ENCODE measurements around the gene REXO4. TPM values are rescaled to one million over a fixed set of nuclear protein-coding genes. Genes with fewer than 3 reads are reported as not detected.

The REXO4 gene
- total and polyA plus RNA-seq, 2 of the 4 experiments (the other 2 are of a cell fraction), result 16.1 to 21.8 TPM

DNA sequence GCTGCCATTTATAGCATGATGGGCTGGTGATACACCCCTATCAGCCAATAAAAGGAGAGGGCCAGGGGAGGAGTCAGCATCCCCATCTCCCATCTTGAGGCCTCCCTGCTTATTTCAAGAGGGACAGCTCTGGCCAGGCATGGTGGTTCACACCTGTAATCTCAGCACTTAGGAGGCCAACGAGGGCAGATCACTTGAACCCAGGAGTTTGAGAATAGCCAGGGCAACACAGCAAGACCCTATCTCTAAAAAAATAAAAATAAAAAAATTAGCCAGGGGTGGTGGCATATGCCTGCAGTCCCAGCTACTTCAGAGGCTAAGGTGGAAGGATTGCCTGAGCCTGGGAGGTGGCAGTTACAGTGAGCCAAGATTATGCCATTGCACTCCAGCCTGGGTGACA, 9.8 kb downstream of the REXO4 start:
- no peak overlapping the region for H3K18ac ChIP-seq (ENCODE audit: low read depth, low read length)
- H3K27ac ChIP-seq (ENCODE audit: insufficient read depth, low read length), result no peak overlapping the region
- CTCF ChIA-PET, result no interaction called here
- H3K9me1 ChIP-seq (ENCODE audit: insufficient read depth, low read length), result no peaks in the 10 kb centered on the region
- peaks cover 55% of the 10 kb centered on the region for H3K36me3 ChIP-seq (ENCODE audit: control insufficient read depth, insufficient read depth, low read length)
- no peak overlapping the region for H3K4me3 ChIP-seq (ENCODE audit: insufficient read depth, low read depth, low read length)
- peaks cover 0 to 31% of the 10 kb centered on the region in 2 experiments; a peak in 2 of 4 replicates for H3K79me1 ChIP-seq (ENCODE audit: low read depth in 1 of 2, low read length in 2 of 2)
- H3K4me1 ChIP-seq (ENCODE audit: control insufficient read depth, insufficient read depth, low read length), result peaks cover 2% of the 10 kb centered on the region; the same call in 1 of the 2 replicates
- H3K56ac ChIP-seq (ENCODE audit: extremely low read depth, insufficient read depth, low read length), result no peak overlapping the region
- no peak overlapping the region for H2BK15ac ChIP-seq (ENCODE audit: low read depth, low read length)
- in situ Hi-C loops (cut with MboI; ENCODE audit: low sequenced_read_pairs) (loop anchor here (10.0 kb wide), 2 partner anchors 77 to 317 kb away; no protein-coding TSS in a partner anchor), intact Hi-C loops (cut with micrococcal nuclease) (loop anchor here (5.0 kb wide), 1 partner anchor 584 kb away; the partner anchor contains the start of gene VAV2), dilution Hi-C loops (cut with HindIII; ENCODE audit: low sequenced_read_pairs, unreplicated experiment) (no loop called here)
- no peak overlapping the region for H2AFZ ChIP-seq (replicated peaks; ENCODE audit: low read length, poor library complexity)
- no peak overlapping the region for H3K4ac ChIP-seq (ENCODE audit: low read depth, low read length)
- no peak for TF ChIP-seq ELK1 (IDR thresholded peaks at IDR 0.05; ENCODE audit: borderline replicate concordance, low read depth, low read length)
- TF ChIP-seq MAFK (IDR thresholded peaks at IDR 0.05; ENCODE audit: low read depth, low read length), result no peak
- no peak for TF ChIP-seq POLR2A (IDR thresholded peaks at IDR 0.05; ENCODE audit: low read depth, low read length)
- TF ChIP-seq BHLHE40 (IDR thresholded peaks at IDR 0.05; ENCODE audit: low read depth, low read length), result no peak
- no peak for TF ChIP-seq CHD1 (IDR thresholded peaks at IDR 0.05; ENCODE audit: low read depth, low read length)
- TF ChIP-seq NFE2L2 (IDR thresholded peaks at IDR 0.05; ENCODE audit: low read depth, low read length), result no peak
- no peak for TF ChIP-seq RCOR1 (IDR thresholded peaks at IDR 0.05; ENCODE audit: insufficient replicate concordance, low read length)
- TF ChIP-seq, protein P1, sequence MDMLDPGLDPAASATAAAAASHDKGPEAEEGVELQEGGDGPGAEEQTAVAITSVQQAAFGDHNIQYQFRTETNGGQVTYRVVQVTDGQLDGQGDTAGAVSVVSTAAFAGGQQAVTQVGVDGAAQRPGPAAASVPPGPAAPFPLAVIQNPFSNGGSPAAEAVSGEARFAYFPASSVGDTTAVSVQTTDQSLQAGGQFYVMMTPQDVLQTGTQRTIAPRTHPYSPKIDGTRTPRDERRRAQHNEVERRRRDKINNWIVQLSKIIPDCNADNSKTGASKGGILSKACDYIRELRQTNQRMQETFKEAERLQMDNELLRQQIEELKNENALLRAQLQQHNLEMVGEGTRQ (IDR thresholded peaks at IDR 0.05; ENCODE audit: low read depth, low read length), result no peak
- TF ChIP-seq RFX5 (IDR thresholded peaks at IDR 0.05; ENCODE audit: low read depth, low read length), result no peak
- TF ChIP-seq FOS (IDR thresholded peaks at IDR 0.05; ENCODE audit: low read depth, low read length), result no peak
- H4K8ac ChIP-seq (ENCODE audit: low read depth in 2 of 2, low read length in 2 of 2), result no peak overlapping the region
- no peak overlapping the region for H2AK5ac ChIP-seq (ENCODE audit: low read depth, low read length)
- no peaks in the 10 kb centered on the region for H3K27me3 ChIP-seq (ENCODE audit: control insufficient read depth, insufficient read depth, low read length)
- peaks cover 20% of the 10 kb centered on the region for H4K20me1 ChIP-seq (ENCODE audit: insufficient read depth, low read length)
- no peak overlapping the region for H4K5ac ChIP-seq (ENCODE audit: low read depth, low read length)
- DNase-seq (no peak), ATAC-seq (ENCODE audit: low read depth) (no peak)
- H2BK120ac ChIP-seq (ENCODE audit: low read depth, low read length), result no peak overlapping the region
- no peak overlapping the region for H4K91ac ChIP-seq (ENCODE audit: insufficient read depth, low read depth, low read length)
- H3K9me3 ChIP-seq (ENCODE audit: control insufficient read depth, insufficient read depth, low read length), result no peaks in the 10 kb centered on the region
- H3K23ac ChIP-seq (ENCODE audit: low read depth, low read length), result no peak overlapping the region
- H3K14ac ChIP-seq (replicated peaks; ENCODE audit: low read depth, low read length), result no peak overlapping the region
- no TSS peak for BruUV-seq (replicated peaks)
- H2BK20ac ChIP-seq (ENCODE audit: low read depth, low read length), result no peak overlapping the region
- no peak overlapping the region for H2AK9ac ChIP-seq (replicated peaks; ENCODE audit: low read depth, low read length, poor library complexity)
- POLR2A ChIA-PET (ENCODE audit: unreplicated experiment), result no interaction called here
- WGBS, 2 experiments (ENCODE audit: extremely low coverage in 2 of 2, insufficient read length in 1 of 2), result no CpG with 5 or more reads among the region's 1 CpG
- H3K4me2 ChIP-seq (ENCODE audit: low read depth, low read length), result no peak overlapping the region
- H3K9ac ChIP-seq (ENCODE audit: low read depth, low read length), result no peak overlapping the region
- no peak overlapping the region for H2BK5ac ChIP-seq (ENCODE audit: low read depth, low read length, poor library complexity, severe bottlenecking)
